T-helper 2 cell treated with Interferon-gamma antibody and Interleukin-4, amounts not matched to agents 5 μg/mL and 100 μg/mL, for 36 hours (primary cell): ENCODE measurements around the gene LILRA1.
"Not testable (repeated sequence)": the region's sequence is repeated elsewhere in the genome, so short reads cannot be mapped to it uniquely, and the experiment has no call there.

ENCODE experiments used
- DNase-seq: peaks from one replicate; pipeline ENCODE4 v3.0.0; 2021; ENCODE audit warnings: low spot score
- H3K27ac Mint-ChIP-seq: one replicate; pipeline ENCODE4 v1.8.0; 2021; ENCODE audit warnings: mild to moderate bottlenecking, mixed read lengths
- H3K27me3 Mint-ChIP-seq: one replicate; pipeline ENCODE4 v1.8.0; 2021; ENCODE audit warnings: low read depth, mixed read lengths
- H3K36me3 Mint-ChIP-seq: one replicate; pipeline ENCODE4 v1.8.0; 2021; ENCODE audit warnings: low read depth, mixed read lengths
- H3K4me1 Mint-ChIP-seq: one replicate; pipeline ENCODE4 v1.8.0; 2021; ENCODE audit warnings: low read depth, mixed read lengths
- H3K4me3 Mint-ChIP-seq: one replicate; pipeline ENCODE4 v1.8.0; 2022; ENCODE audit warnings: mild to moderate bottlenecking, moderate library complexity, mixed read lengths
- H3K9me3 Mint-ChIP-seq: one replicate; pipeline ENCODE4 v1.8.0; 2021; ENCODE audit warnings: mixed read lengths

LILRA1 gene

GRCh38 chr19:54595680-54596436 lies 2.4 kb downstream of the LILRA1 start:
- not testable (repeated sequence) for H3K9me3 Mint-ChIP-seq, H3K4me1 Mint-ChIP-seq, H3K27me3 Mint-ChIP-seq, H3K27ac Mint-ChIP-seq, H3K4me3 Mint-ChIP-seq, DNase-seq, H3K36me3 Mint-ChIP-seq

DNA sequence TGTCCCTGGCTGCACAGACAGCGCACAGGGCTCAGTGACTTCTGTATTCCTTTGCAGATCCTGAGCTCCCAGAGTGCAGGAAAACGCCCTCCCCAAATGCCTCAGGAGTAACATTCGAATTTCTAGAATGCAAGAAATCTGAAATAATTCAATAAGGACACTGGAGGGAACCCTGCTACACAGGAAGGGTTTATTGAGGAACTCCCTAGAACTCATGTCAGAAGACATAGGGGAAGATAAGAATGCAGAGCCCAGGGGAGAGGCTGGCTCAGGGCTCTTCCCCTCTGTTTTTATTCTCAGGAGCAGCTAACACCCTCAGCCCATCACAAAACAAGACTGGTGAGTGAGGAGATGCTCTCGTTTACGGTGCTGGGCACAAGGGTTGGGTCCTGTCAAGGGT lies 6.8 kb downstream of the LILRA1 start:
- Mint-ChIP-seq H3K4me1 (no peaks in the 10 kb centered on the region), H3K36me3 (no peaks in the 10 kb centered on the region), H3K27me3 (peaks cover 11% of the 10 kb centered on the region), H3K4me3 (no peak overlapping the region), H3K9me3 (peaks cover 3% of the 10 kb centered on the region), H3K27ac (no peak overlapping the region)
- no peak for DNase-seq

GRCh38 chr19:54606230-54606629 lies 12.8 kb downstream of the LILRA1 start:
- Mint-ChIP-seq H3K27me3 (peaks cover 11% of the 10 kb centered on the region), H3K9me3 (peaks cover 4% of the 10 kb centered on the region), H3K4me3 (no peak overlapping the region), H3K36me3 (no peaks in the 10 kb centered on the region), H3K4me1 (no peaks in the 10 kb centered on the region), H3K27ac (no peak overlapping the region)
- DNase-seq, result no peak

GRCh38 chr19:54606891-54607784 lies 13.7 kb downstream of the LILRA1 start:
- Mint-ChIP-seq H3K27ac (no peak overlapping the region), H3K36me3 (no peaks in the 10 kb centered on the region), H3K9me3 (peaks cover 4% of the 10 kb centered on the region), H3K4me1 (no peaks in the 10 kb centered on the region), H3K4me3 (no peak overlapping the region), H3K27me3 (peaks cover 11% of the 10 kb centered on the region)
- no peak for DNase-seq

GRCh38 chr19:54607785-54608150 lies 14.3 kb downstream of the LILRA1 start:
- H3K36me3 Mint-ChIP-seq, result no peaks in the 10 kb centered on the region
- H3K4me3 Mint-ChIP-seq, result no peak overlapping the region
- no peaks in the 10 kb centered on the region for H3K4me1 Mint-ChIP-seq
- no peak overlapping the region for H3K27ac Mint-ChIP-seq
- H3K27me3 Mint-ChIP-seq, result peaks cover 7% of the 10 kb centered on the region
- peaks cover 4% of the 10 kb centered on the region for H3K9me3 Mint-ChIP-seq
- no peak for DNase-seq

DNA sequence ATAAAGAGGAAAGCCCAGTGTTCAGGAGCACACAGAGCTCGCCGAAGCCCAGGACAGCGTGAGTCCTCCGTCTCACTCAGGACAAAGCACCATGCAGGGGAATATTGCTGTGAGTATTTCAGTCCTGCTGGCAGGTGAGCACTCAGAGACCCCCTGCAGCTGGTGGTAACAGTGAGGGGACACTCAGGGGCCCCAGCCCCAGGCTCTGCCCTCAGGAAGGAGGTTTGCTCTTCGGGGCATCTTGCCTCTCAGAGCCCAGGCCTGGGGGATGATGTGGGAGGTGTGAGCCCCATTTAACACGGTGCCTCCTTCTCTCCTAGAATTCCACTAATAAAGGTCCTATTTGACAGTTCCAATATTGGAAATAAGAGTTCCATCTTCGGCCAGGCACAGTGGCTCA lies 14.8 kb downstream of the LILRA1 start:
- no peak overlapping the region for H3K4me3 Mint-ChIP-seq
- no peak overlapping the region for H3K27ac Mint-ChIP-seq
- H3K4me1 Mint-ChIP-seq, result no peaks in the 10 kb centered on the region
- peaks cover 4% of the 10 kb centered on the region for H3K9me3 Mint-ChIP-seq
- H3K36me3 Mint-ChIP-seq, result no peaks in the 10 kb centered on the region
- H3K27me3 Mint-ChIP-seq, result peaks cover 7% of the 10 kb centered on the region
- no peak for DNase-seq

DNA sequence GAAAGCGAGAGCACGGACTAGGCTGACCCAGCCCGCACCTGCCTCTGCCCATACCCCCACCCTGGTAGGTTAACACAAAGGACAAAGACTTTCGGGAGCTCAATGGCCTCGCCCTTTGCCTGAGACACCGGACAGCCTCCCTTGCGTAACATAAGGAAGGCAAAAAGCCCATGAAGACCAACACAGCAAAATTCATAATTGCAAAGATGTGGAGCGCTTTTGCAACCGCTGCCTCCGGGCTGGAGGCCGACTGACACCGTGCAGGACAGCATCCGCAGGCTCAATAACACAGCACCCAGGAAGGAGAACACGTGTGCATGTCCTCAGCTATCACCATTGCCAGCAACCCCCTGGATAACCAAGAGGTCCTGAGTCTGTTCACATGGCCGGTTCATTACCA lies 15.4 kb downstream of the LILRA1 start:
- Mint-ChIP-seq H3K4me3 (no peak overlapping the region), H3K27me3 (peaks cover 7% of the 10 kb centered on the region), H3K36me3 (no peaks in the 10 kb centered on the region), H3K27ac (no peak overlapping the region), H3K9me3 (peaks cover 4% of the 10 kb centered on the region), H3K4me1 (no peaks in the 10 kb centered on the region)
- DNase-seq, result no peak

- DNase-seq, result no peak
- Mint-ChIP-seq H3K9me3 (peaks cover 4% of the 10 kb centered on the region), H3K4me3 (no peak overlapping the region), H3K27me3 (peaks cover 6% of the 10 kb centered on the region), H3K27ac (no peak overlapping the region), H3K4me1 (no peaks in the 10 kb centered on the region), H3K36me3 (no peaks in the 10 kb centered on the region)
Measured at GRCh38 chr19:54609356-54609791, 15.9 kb downstream of the LILRA1 start.

- H3K4me1 Mint-ChIP-seq, result no peaks in the 10 kb centered on the region
- H3K36me3 Mint-ChIP-seq, result no peaks in the 10 kb centered on the region
- H3K27ac Mint-ChIP-seq, result no peak overlapping the region
- H3K27me3 Mint-ChIP-seq, result no peaks in the 10 kb centered on the region
- H3K4me3 Mint-ChIP-seq, result no peak overlapping the region
- no peak for DNase-seq
- no peaks in the 10 kb centered on the region for H3K9me3 Mint-ChIP-seq
Measured at GRCh38 chr19:54612428-54612827, 19.0 kb downstream of the LILRA1 start.

- Mint-ChIP-seq H3K27me3 (no peaks in the 10 kb centered on the region), H3K9me3 (no peaks in the 10 kb centered on the region), H3K4me3 (no peak overlapping the region), H3K4me1 (no peaks in the 10 kb centered on the region), H3K36me3 (no peaks in the 10 kb centered on the region), H3K27ac (no peak overlapping the region)
- DNase-seq, result no peak
Measured at GRCh38 chr19:54614726-54615125, 21.3 kb downstream of the LILRA1 start.

DNA sequence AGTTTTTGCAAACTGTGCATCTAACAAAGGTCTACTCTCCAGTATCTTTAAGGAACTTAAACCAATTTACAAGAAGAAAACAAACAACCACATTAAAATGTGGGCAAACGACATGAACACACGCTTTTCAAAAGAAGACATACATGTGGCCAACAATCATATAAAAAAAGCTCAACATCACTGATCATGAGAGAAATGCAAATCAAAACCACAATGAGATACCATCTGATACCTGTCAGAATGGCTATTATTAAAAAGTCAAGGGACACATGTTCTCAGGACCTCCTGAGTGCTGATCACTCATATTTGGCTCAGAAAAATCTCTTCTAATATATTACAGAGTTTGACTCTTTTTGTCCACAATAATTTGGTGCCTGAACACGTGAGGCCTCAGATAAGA lies 22.6 kb downstream of the LILRA1 start:
- Mint-ChIP-seq H3K4me3 (no peak overlapping the region), H3K27ac (no peak overlapping the region), H3K36me3 (no peaks in the 10 kb centered on the region), H3K27me3 (peaks cover 3% of the 10 kb centered on the region), H3K9me3 (no peaks in the 10 kb centered on the region), H3K4me1 (no peaks in the 10 kb centered on the region)
- no peak for DNase-seq

DNA sequence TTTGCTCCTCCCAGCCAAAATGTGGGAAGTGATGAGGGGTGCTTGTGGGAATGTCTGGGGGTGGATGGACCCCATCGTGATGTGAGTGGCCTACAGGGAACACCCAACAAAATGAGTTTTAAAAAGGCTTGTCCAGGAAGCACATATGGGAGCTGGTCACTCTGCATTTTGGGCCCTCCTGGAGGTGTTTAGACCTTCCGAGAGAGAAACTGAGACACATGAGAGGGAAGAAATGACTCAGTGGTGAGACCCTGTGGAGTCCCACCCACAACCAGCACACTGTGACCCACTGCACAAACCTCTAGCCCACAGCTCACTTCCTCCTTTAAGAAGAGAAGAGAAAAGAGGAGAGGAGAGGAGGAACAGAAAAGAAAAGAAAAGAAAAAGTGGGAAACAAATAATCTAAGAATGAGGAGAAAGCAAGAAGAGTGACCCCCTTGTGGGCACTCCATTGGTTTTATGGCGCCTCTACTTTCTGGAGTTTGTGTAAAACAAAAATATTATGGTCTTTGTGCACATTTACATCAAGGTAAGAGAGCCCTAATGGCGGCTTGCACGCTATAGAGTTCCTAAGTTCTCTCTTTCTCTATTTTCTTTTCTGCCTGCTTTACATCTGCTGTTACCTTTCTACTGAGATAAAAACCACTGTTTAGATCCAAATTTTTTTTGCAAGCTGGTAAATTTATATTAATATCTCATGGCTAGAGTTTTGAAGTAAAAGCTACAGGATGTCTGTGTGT lies 23.6 kb downstream of the LILRA1 start:
- Mint-ChIP-seq H3K36me3 (no peaks in the 10 kb centered on the region), H3K9me3 (no peaks in the 10 kb centered on the region), H3K4me1 (no peaks in the 10 kb centered on the region), H3K4me3 (no peak overlapping the region), H3K27me3 (peaks cover 7% of the 10 kb centered on the region), H3K27ac (no peak overlapping the region)
- no peak for DNase-seq

DNA sequence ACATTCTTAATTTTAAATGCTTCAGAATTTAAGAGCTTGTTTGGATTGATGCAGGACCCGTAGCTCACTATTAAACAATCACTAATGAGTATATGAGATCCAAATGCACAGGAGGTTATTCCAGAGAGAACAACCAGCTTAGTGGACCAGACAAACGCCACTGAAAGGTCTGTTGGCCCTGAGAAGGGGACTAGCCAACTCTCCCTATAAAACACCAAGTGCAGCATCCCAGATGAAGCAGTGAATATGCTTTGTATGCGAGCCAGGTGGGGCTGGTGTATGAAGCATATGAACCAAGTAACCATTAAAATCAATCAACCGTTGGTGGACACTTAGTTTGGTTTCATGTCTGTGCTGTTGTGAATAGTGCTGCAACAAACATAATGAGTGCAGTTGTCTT lies 27.0 kb downstream of the LILRA1 start:
- H3K9me3 Mint-ChIP-seq, result no peaks in the 10 kb centered on the region
- H3K36me3 Mint-ChIP-seq, result no peaks in the 10 kb centered on the region
- peaks cover 11% of the 10 kb centered on the region for H3K27me3 Mint-ChIP-seq
- peaks cover 2% of the 10 kb centered on the region for H3K4me1 Mint-ChIP-seq
- H3K4me3 Mint-ChIP-seq, result no peak overlapping the region
- H3K27ac Mint-ChIP-seq, result no peak overlapping the region
- DNase-seq, result no peak

DNA sequence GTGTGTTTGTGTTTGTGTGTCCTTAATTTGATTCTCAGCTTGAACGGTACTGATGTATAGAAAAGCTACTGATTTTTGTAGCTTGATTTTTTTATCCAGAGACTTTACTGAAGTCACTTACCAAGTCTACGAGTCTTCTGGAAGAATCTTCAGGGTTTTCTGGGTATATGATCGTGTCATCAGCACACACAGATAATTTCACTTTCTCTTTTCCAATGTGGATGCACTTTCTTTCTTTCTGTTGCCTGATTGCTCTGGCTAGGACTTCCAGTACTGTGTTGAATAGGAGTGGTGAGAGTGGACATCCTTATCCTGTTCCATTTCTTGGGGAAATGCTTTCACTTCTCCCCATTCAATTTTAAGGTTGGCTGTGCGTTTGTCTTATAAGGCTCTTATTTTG lies 29.0 kb downstream of the LILRA1 start:
- no peak overlapping the region for H3K27ac Mint-ChIP-seq
- no peak for DNase-seq
- H3K4me1 Mint-ChIP-seq, result peaks cover 2% of the 10 kb centered on the region
- no peaks in the 10 kb centered on the region for H3K36me3 Mint-ChIP-seq
- no peak overlapping the region for H3K4me3 Mint-ChIP-seq
- H3K9me3 Mint-ChIP-seq, result no peaks in the 10 kb centered on the region
- peaks cover 16% of the 10 kb centered on the region for H3K27me3 Mint-ChIP-seq
